OCI-LY7 (cell line): ENCODE results near the gene IL36B. TPM values are rescaled to one million over a fixed set of nuclear protein-coding genes. Genes with fewer than 3 reads are reported as not detected.

Experiments used
- BruUV-seq: library from RNA; stranded (reverse); fragments of 400-500 nt; replicated peaks from 2 replicates; lab custom pipeline; 2021; lab: Mats Ljungman, UMichigan
- CTCF ChIA-PET: fragments of 300-600 bp; sonication (Branson Sonifier 250); formaldehyde crosslinking; loops from one replicate; lab custom pipeline; 2022; ENCODE audit warnings: antibody characterized with exemption; ENCODE audit not compliant: unreplicated experiment; lab: Charles Lee
- POLR2A ChIA-PET: fragments of 300-600 bp; sonication (Branson Sonifier 250); formaldehyde crosslinking; loops from one replicate; lab custom pipeline; 2022; ENCODE audit warnings: antibody characterized with exemption; lab: Charles Lee
- DNase-seq: peaks from one replicate; pipeline ENCODE4 v3.0.0-alpha.2; 2015; ENCODE audit warnings: low spot score
- H2AFZ ChIP-seq: fragments of 200-600 bp; sonication (generic), shearing (Covaris generic); 2 replicates; pipeline ENCODE4 v1.6.1; 2014; ENCODE audit warnings: mild to moderate bottlenecking, antibody characterized with exemption, low read length, moderate library complexity
- H3K27ac ChIP-seq: fragments of 200-600 bp; sonication (generic); 2 replicates; pipeline ENCODE4 v1.5.1; 2014; ENCODE audit warnings: mixed run types, low read depth, mild to moderate bottlenecking, moderate library complexity, low read length, inconsistent platforms; ENCODE audit not compliant: poor library complexity, severe bottlenecking
- H3K36me3 ChIP-seq: fragments of 200-600 bp; sonication (generic); 2 replicates; pipeline ENCODE4 v1.6.1; 2014; ENCODE audit warnings: mild to moderate bottlenecking, antibody characterized with exemption, low read length, moderate library complexity, mixed read lengths; ENCODE audit not compliant: insufficient read depth
- H3K4me1 ChIP-seq: fragments of 200-600 bp; sonication (generic); 2 replicates; pipeline ENCODE4 v1.5.1; 2014; ENCODE audit warnings: mild to moderate bottlenecking, low read length; ENCODE audit not compliant: insufficient read depth, poor library complexity, severe bottlenecking
- H3K4me2 ChIP-seq: fragments of 200-600 bp; sonication (generic); 2 replicates; pipeline ENCODE4 v1.6.1; 2014; ENCODE audit warnings: mild to moderate bottlenecking, low read length
- H3K4me3 ChIP-seq: fragments of 200-600 bp; sonication (generic); 2 replicates; pipeline ENCODE4 v1.5.1; 2014; ENCODE audit warnings: mild to moderate bottlenecking, low read depth, low read length; ENCODE audit not compliant: poor library complexity, severe bottlenecking
- H3K79me2 ChIP-seq: fragments of 200-600 bp; sonication (generic); 2 replicates; pipeline ENCODE4 v1.6.1; 2016; ENCODE audit warnings: low read depth, mild to moderate bottlenecking, low read length, moderate library complexity, mixed read lengths; ENCODE audit not compliant: insufficient read depth
- H3K9me2 ChIP-seq: fragments of 200-600 bp; sonication (generic); 2 replicates; pipeline ENCODE4 v1.6.1; 2016; ENCODE audit warnings: mild to moderate bottlenecking, low read length, mixed read lengths; ENCODE audit not compliant: insufficient read depth
- H3K9me3 ChIP-seq: fragments of 200-600 bp; sonication (generic); 2 replicates; pipeline ENCODE4 v1.6.1; 2014; ENCODE audit warnings: mild to moderate bottlenecking, mixed run types, low read length, mixed read lengths
- H4K20me1 ChIP-seq: fragments of 200-600 bp; sonication (generic); 2 replicates; pipeline ENCODE4 v1.6.1; 2014; ENCODE audit warnings: mild to moderate bottlenecking, antibody characterized with exemption, low read length, moderate library complexity, mixed read lengths; ENCODE audit not compliant: insufficient read depth
- EZH2phosphoT487 ChIP-seq: fragments of 200-600 bp; sonication (generic); IDR thresholded peaks from 2 replicates; pipeline ENCODE4 v1.6.1; 2018; ENCODE audit warnings: low read depth, borderline replicate concordance, mild to moderate bottlenecking, mixed run types, antibody characterized with exemption, low read length, moderate library complexity, mixed read lengths
- intact Hi-C: fragments of 100-400 bp; cut with micrococcal nuclease; formaldehyde crosslinking; loops from one replicate; pipeline ENCODE4 v1.10.0; 2022; ENCODE audit not compliant: unreplicated experiment
- total RNA-seq, 2 experiments: library from RNA; depleted of rRNA in 1 of 2; stranded (reverse); fragments of >200 nt in 1 of 2; shearing (Covaris generic) in 1 of 2; gene quantifications; 2 replicates each; pipeline ENCODE4 v1.2.3, GENCODE V29; 2014 to 2022
- TF ChIP-seq, protein P1 (sequence below): fragments of 200-600 bp; sonication (generic); conservative IDR thresholded peaks from 2 replicates; pipeline ENCODE4 v1.5.1; 2014; ENCODE audit warnings: mild to moderate bottlenecking, antibody characterized with exemption, low read length, moderate library complexity, mixed read lengths

IL36B gene
- total RNA-seq, 2 experiments from 2014 or later, result not detected

DNA sequence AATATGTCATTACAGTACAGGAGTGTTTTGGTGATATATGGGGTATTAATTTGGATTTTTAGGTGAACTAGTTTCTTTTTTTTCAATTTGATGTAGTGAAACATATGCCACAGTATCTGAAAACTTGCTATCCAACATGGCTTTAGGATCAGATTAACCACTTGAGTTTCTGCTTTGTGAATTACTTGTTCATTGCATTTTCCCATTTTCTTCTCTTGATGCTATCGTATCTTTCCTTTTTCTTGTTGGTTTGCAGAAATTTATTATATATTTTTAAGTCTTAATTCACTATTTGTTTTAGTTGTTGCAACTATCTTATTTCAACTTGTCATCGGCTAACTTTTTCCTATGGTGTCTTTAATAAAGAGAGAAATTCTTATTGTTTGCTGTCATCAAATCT, 38.6 kb downstream of the IL36B start:
- intact Hi-C loops, result no loop called here
- Histone ChIP-seq H3K4me2 (no peak overlapping the region), H3K4me1 (no peaks in the 10 kb centered on the region), H3K4me3 (no peak overlapping the region), H3K9me2 (no peaks in the 10 kb centered on the region), H3K27ac (no peak overlapping the region), H4K20me1 (no peaks in the 10 kb centered on the region), H3K9me3 (no peaks in the 10 kb centered on the region), H3K36me3 (no peaks in the 10 kb centered on the region), H2AFZ (no peak overlapping the region), H3K79me2 (no peaks in the 10 kb centered on the region)
- no peak for DNase-seq
- no peak for TF ChIP-seq EZH2phosphoT487
- TF ChIP-seq, protein P1, sequence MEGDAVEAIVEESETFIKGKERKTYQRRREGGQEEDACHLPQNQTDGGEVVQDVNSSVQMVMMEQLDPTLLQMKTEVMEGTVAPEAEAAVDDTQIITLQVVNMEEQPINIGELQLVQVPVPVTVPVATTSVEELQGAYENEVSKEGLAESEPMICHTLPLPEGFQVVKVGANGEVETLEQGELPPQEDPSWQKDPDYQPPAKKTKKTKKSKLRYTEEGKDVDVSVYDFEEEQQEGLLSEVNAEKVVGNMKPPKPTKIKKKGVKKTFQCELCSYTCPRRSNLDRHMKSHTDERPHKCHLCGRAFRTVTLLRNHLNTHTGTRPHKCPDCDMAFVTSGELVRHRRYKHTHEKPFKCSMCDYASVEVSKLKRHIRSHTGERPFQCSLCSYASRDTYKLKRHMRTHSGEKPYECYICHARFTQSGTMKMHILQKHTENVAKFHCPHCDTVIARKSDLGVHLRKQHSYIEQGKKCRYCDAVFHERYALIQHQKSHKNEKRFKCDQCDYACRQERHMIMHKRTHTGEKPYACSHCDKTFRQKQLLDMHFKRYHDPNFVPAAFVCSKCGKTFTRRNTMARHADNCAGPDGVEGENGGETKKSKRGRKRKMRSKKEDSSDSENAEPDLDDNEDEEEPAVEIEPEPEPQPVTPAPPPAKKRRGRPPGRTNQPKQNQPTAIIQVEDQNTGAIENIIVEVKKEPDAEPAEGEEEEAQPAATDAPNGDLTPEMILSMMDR, result no peak
- BruUV-seq, result no TSS peak
- ChIA-PET POLR2A (no interaction called here), CTCF (no interaction called here)

DNA sequence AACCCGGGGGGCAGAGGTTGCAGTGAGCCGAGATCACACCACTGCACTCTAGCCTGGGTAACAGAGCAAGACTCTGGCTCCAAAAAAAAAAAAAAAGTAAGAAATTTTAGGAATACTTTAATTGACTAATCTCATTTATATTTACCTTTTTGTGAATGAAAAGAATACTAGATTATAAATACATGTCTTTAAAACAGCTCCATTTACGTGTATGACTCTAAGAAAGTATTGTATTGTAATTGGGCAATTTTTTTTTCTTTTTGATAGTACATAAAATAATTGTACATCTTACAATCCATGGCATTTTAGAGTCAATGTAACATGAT, 39.4 kb downstream of the IL36B start:
- BruUV-seq, result no TSS peak
- ChIA-PET CTCF (no interaction called here), POLR2A (no interaction called here)
- intact Hi-C loops, result no loop called here
- Histone ChIP-seq H2AFZ (no peak overlapping the region), H3K4me3 (no peak overlapping the region), H3K27ac (no peak overlapping the region), H3K9me2 (no peaks in the 10 kb centered on the region), H4K20me1 (no peaks in the 10 kb centered on the region), H3K4me1 (no peaks in the 10 kb centered on the region), H3K36me3 (no peaks in the 10 kb centered on the region), H3K79me2 (no peaks in the 10 kb centered on the region), H3K9me3 (no peaks in the 10 kb centered on the region), H3K4me2 (no peak overlapping the region)
- TF ChIP-seq, protein P1, result no peak
- no peak for TF ChIP-seq EZH2phosphoT487
- no peak for DNase-seq

DNA sequence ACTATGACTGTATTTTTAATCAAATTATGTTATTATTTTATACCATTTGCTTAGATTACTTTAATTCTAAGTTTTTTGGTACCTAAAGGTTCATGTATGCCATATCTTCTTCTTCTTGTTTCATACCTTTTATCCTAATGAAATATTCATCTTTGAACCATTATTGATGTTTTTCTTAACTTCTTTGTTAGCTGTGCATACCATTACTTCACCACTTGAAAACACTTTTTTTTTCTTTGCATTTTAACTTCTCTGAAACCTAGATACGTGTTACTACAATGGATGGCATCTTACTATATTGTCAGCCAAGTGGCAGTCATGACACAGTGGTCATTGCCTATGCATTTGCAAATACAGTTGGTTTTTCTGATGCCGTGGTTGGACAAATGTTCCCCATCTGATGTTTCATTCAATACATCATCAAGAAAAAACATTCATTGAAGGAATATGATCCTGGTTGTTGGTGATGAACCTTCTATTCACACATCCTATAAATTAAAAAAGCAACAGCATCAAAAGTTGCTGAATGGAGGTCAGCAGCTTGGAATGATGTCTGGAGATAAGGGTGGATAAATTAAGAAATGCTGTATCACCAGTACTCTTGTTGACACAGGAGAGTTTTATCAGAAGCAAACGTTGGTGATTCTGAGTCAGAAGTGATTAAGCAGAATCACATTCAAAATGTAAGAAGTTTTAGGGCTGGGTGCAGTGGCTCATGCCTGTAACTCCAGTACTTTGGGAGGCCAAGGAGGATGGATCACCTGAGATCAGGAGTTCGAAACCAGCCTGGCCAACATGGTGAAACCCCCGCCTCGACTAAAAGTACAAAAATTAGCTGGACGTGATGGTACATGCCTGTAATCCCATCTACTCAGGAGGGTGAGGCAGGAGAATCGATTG, 40.0 kb downstream of the IL36B start:
- H3K27ac ChIP-seq, result no peak overlapping the region
- DNase-seq, result no peak
- no peak overlapping the region for H3K4me3 ChIP-seq
- intact Hi-C loops, result no loop called here
- no peaks in the 10 kb centered on the region for H3K9me3 ChIP-seq
- no TSS peak for BruUV-seq
- H3K4me2 ChIP-seq, result no peak overlapping the region
- H2AFZ ChIP-seq, result no peak overlapping the region
- no peaks in the 10 kb centered on the region for H4K20me1 ChIP-seq
- H3K36me3 ChIP-seq, result no peaks in the 10 kb centered on the region
- no peak for TF ChIP-seq EZH2phosphoT487
- TF ChIP-seq, protein P1, result no peak
- H3K4me1 ChIP-seq, result no peaks in the 10 kb centered on the region
- ChIA-PET POLR2A (no interaction called here), CTCF (no interaction called here)
- no peaks in the 10 kb centered on the region for H3K9me2 ChIP-seq
- H3K79me2 ChIP-seq, result no peaks in the 10 kb centered on the region
